HG02642 (cell line): ENCODE measurements around the gene NUP160.
"Not testable (repeated sequence)": the region's sequence is repeated elsewhere in the genome, so short reads cannot be mapped to it uniquely, and the experiment has no call there.

Source experiments
- ATAC-seq: cut with Tn5 transposase; IDR thresholded peaks from one replicate; pipeline ENCODE4 v1.9.1; 2021; ENCODE audit warnings: mild to moderate bottlenecking; ENCODE audit not compliant: unreplicated experiment, poor library complexity

Gene NUP160

GRCh38 chr11:47863189-47863897 lies 15.2 kb upstream of the NUP160 start:
- peak; percentile 73 for ATAC-seq

GRCh38 chr11:47861728-47862127 lies 13.6 kb upstream of the NUP160 start:
- no peak for ATAC-seq

GRCh38 chr11:47860536-47860935 lies 12.4 kb upstream of the NUP160 start:
- ATAC-seq: no peak

- ATAC-seq: no peak
These were observed 9.9 kb upstream of the NUP160 start for GRCh38 chr11:47857892-47858543.

- peak; percentile 39 for ATAC-seq
These were observed 9.3 kb upstream of the NUP160 start for GRCh38 chr11:47857485-47857884.

- ATAC-seq: no peak
These were observed 8.0 kb upstream of the NUP160 start for GRCh38 chr11:47856186-47856585.

GRCh38 chr11:47854667-47855066 lies 6.5 kb upstream of the NUP160 start:
- ATAC-seq: peak; percentile 33

GRCh38 chr11:47852053-47852452 lies 3.9 kb upstream of the NUP160 start:
- no peak for ATAC-seq

- ATAC-seq: peak; percentile 39
These were observed 2.2 kb upstream of the NUP160 start for GRCh38 chr11:47850337-47850736.

GRCh38 chr11:47848700-47849155 lies 578 bp upstream of the NUP160 start:
- peak; percentile 21 for ATAC-seq

GRCh38 chr11:47847537-47847891 lies 636 bp downstream of the NUP160 start:
- ATAC-seq: no peak

- ATAC-seq: no peak
These were observed 1.2 kb downstream of the NUP160 start for GRCh38 chr11:47846998-47847397.

GRCh38 chr11:47843361-47844055 lies 4.6 kb downstream of the NUP160 start:
- no peak for ATAC-seq

- no peak for ATAC-seq
These were observed 5.4 kb downstream of the NUP160 start for GRCh38 chr11:47842749-47843148.

- ATAC-seq: no peak
These were observed 10.2 kb downstream of the NUP160 start for GRCh38 chr11:47837929-47838328.

- no peak for ATAC-seq
These were observed 10.9 kb downstream of the NUP160 start for GRCh38 chr11:47837292-47837691.

GRCh38 chr11:47830013-47830412 lies 18.1 kb downstream of the NUP160 start:
- not testable (repeated sequence) for ATAC-seq

- no peak for ATAC-seq
These were observed 19.9 kb downstream of the NUP160 start for GRCh38 chr11:47828284-47828683.

GRCh38 chr11:47822664-47823063 lies 25.5 kb downstream of the NUP160 start:
- ATAC-seq: not testable (repeated sequence)

GRCh38 chr11:47819743-47820142 lies 28.4 kb downstream of the NUP160 start:
- ATAC-seq: no peak

GRCh38 chr11:47800759-47801158 lies 47.4 kb downstream of the NUP160 start:
- no peak for ATAC-seq
